Measurements from ENCODE around the gene ABCC1. TPM values are rescaled to one million over a fixed set of nuclear protein-coding genes. Genes with fewer than 3 reads are reported as not detected.

ABCC1 gene
- total RNA-seq, 3 donors from 2014 or later, result 13.8 to 40.0 (median 25.5) TPM

DNA sequence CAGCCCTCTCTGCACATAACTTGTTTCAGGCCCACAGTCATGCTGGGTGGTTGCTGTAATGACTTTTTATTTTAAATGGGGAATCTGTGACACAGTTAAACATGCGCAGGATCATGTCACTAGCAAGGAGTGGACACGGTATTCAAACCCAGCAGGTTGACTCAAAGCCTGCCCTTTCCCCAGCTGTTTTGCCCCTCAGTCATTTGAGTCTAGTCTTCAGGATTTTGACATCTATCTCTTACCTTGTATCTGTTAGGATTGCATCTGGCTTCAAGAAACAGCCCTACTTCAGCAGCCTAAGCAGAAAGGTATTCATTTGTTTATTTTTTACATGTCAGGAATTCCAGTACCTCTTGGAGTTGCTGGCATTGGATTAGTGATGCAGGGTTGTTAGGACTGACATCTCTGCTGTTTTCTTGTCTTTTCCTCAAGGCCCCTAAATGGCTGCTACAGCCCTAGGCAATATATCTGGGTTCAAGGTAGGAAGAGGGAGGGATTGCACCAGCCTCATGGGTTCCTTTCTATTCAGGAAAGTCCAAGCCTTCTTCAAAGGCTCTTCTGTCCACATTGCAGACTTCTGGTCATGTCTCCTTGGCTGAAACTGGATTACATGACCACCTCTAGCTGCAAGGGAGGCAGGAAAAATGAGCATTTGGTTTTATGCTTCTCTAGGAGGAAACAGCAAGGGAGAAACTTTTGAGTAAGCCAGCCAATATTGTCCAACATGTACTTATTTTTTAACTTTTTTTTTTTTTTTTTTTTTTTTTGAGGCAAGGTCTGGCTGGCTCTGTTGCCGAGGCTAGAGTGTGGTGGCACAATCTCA lies 22.8 kb downstream of the ABCC1 start:
- intact Hi-C loops (cut with DNase I, micrococcal nuclease), result no loop called here
- ATAC-seq (no peak), DNase-seq (no peak)
- no peaks in the 10 kb centered on the region for H3K4me1 ChIP-seq (ENCODE audit: low read depth)
- peaks cover 8% of the 10 kb centered on the region for H3K9me3 ChIP-seq
- no peak overlapping the region for H3K4me3 ChIP-seq
- H3K36me3 ChIP-seq (ENCODE audit: low read depth), result no peaks in the 10 kb centered on the region
- TF ChIP-seq, protein P1, sequence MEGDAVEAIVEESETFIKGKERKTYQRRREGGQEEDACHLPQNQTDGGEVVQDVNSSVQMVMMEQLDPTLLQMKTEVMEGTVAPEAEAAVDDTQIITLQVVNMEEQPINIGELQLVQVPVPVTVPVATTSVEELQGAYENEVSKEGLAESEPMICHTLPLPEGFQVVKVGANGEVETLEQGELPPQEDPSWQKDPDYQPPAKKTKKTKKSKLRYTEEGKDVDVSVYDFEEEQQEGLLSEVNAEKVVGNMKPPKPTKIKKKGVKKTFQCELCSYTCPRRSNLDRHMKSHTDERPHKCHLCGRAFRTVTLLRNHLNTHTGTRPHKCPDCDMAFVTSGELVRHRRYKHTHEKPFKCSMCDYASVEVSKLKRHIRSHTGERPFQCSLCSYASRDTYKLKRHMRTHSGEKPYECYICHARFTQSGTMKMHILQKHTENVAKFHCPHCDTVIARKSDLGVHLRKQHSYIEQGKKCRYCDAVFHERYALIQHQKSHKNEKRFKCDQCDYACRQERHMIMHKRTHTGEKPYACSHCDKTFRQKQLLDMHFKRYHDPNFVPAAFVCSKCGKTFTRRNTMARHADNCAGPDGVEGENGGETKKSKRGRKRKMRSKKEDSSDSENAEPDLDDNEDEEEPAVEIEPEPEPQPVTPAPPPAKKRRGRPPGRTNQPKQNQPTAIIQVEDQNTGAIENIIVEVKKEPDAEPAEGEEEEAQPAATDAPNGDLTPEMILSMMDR (IDR thresholded peaks at IDR 0.05), result no peak

DNA sequence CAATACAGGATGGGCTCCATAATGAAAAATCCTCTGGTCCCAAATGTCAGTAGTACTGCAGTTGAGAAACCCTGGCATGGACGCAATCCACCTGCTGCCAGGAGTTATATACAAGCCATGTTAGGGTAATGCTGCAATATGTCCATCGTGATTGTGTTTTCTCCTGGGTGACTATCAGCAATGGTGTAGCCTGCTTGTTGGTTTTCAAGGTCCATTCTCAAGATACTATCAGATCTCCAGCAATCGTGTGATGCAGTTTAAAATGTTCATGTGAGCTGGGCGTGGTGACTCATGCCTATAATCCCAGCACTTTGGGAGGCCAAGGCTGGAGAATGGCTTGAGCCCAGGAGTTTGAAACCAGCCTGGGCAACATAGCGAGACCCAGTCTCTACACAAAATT lies 24.0 kb downstream of the ABCC1 start:
- intact Hi-C loops (cut with DNase I, micrococcal nuclease), result no loop called here
- TF ChIP-seq, protein P1 (IDR thresholded peaks at IDR 0.05), result no peak
- ATAC-seq (no peak), DNase-seq (no peak)
- Histone ChIP-seq H3K4me3 (no peak overlapping the region), H3K9me3 (peaks cover 8% of the 10 kb centered on the region), H3K4me1 (ENCODE audit: low read depth) (no peaks in the 10 kb centered on the region), H3K36me3 (ENCODE audit: low read depth) (no peaks in the 10 kb centered on the region)

GRCh38 chr16:15974057-15974456 lies 24.6 kb downstream of the ABCC1 start:
- TF ChIP-seq, protein P1 (IDR thresholded peaks at IDR 0.05), result no peak
- H3K9me3 ChIP-seq, result peaks cover 11% of the 10 kb centered on the region
- intact Hi-C loops (cut with DNase I, micrococcal nuclease), result no loop called here
- no peaks in the 10 kb centered on the region for H3K36me3 ChIP-seq (ENCODE audit: low read depth)
- H3K4me3 ChIP-seq, result no peak overlapping the region
- DNase-seq (no peak), ATAC-seq (no peak)
- H3K4me1 ChIP-seq (ENCODE audit: low read depth), result no peaks in the 10 kb centered on the region

GRCh38 chr16:15975172-15975571 lies 25.8 kb downstream of the ABCC1 start:
- Histone ChIP-seq H3K9me3 (peaks cover 11% of the 10 kb centered on the region), H3K4me3 (no peak overlapping the region), H3K36me3 (ENCODE audit: low read depth) (no peaks in the 10 kb centered on the region), H3K4me1 (ENCODE audit: low read depth) (no peaks in the 10 kb centered on the region)
- intact Hi-C loops (cut with DNase I, micrococcal nuclease), result no loop called here
- TF ChIP-seq, protein P1 (IDR thresholded peaks at IDR 0.05), result no peak
- DNase-seq, result no peak
- no peak for ATAC-seq

GRCh38 chr16:15976225-15976812 lies 26.9 kb downstream of the ABCC1 start:
- Histone ChIP-seq H3K4me1 (ENCODE audit: low read depth) (no peaks in the 10 kb centered on the region), H3K9me3 (peaks cover 16% of the 10 kb centered on the region), H3K4me3 (no peak overlapping the region), H3K36me3 (ENCODE audit: low read depth) (no peaks in the 10 kb centered on the region)
- TF ChIP-seq, protein P1 (IDR thresholded peaks at IDR 0.05), result no peak
- no peak for DNase-seq
- intact Hi-C loops (cut with DNase I, micrococcal nuclease), result no loop called here
- ATAC-seq, result no peak

Measured in mucosa of descending colon (tissue), 3 donors.